GM18867 (cell line): ENCODE results near the gene ESRRB.

ENCODE experiments used
- ATAC-seq: cut with Tn5 transposase; IDR thresholded peaks from one replicate; pipeline ENCODE4 v1.9.1; 2021; ENCODE audit warnings: mild to moderate bottlenecking, moderate library complexity; ENCODE audit not compliant: unreplicated experiment

Gene ESRRB

GRCh38 chr14:76439237-76439775, 63.4 kb downstream of the ESRRB start:
- no peak for ATAC-seq

DNA sequence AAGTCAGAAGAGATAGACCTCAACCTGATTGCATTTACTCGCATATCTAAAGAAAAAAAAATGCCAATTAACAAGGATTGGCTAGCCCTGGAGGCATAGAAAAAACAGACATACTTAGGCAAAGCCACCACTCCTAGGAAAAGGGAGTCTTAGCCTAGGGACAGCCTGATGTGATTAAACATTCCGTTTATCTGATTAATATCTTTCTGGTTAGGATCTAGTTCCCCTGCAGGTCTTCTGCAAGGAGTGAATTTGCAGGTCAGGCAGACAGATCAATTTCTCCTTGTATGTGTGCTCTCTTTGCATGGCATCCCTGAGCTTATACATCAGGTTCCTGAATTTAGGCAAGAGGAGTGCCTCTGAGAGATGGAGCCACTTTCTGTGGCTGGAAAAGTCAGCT, 70.5 kb downstream of the ESRRB start:
- no peak for ATAC-seq

DNA sequence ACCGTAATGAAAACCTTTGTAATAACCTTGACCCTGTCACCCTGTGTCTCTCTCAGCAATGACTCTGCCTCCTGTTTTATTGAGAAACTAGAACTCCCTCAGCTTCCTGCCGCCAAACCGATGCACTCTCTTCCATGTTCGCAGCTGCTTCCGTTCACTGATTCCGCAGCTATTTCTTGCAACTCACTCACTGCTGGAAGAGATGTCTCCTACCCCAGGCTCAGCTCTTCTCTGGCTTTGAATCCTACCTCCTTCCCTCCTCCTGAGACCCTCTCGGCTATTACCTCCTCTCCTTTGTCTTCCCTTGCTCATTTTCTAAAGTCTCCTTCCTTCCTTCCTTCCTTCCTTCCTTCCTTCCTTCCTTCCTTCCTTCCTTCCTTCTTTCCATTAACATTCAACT, 71.0 kb downstream of the ESRRB start:
- no peak for ATAC-seq

GRCh38 chr14:76450476-76450875, 74.5 kb downstream of the ESRRB start:
- ATAC-seq, result no peak

- ATAC-seq, result no peak
Measured at GRCh38 chr14:76456200-76456599, 80.3 kb downstream of the ESRRB start.

DNA sequence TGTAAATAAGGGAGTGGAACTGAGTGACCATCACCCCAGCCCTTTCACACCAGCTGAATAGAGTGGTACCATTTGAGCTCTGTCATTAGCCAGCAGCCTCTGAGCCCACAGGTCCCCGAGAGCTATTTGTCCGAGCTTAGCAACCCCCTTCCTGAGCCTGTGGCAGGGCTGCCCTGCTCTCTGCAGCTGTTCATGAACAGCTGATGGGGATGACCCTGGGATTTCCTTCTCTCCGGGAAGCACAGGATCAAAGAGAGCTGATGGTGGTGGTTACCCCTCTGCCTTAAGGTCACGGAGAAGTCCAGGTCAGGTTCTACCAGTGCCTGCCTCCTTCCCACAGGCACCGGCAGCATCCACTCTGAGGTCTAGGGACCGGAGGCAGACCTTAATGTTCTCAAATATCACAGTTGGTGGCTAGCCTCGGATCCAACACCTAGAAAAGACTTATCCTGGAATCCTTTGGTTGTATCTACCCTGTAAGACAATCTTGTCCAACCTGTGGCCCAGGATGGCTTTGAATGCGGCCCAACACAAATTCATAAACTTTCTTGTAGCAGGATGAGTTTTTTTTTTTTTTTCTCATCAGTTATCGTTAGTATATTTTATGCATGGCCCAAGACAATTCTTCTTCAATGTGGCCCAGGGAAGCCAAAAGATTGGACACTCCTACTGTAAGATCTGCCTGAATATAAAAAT, 81.1 kb downstream of the ESRRB start:
- no peak for ATAC-seq

GRCh38 chr14:76457841-76458240, 81.9 kb downstream of the ESRRB start:
- no peak for ATAC-seq

GRCh38 chr14:76461886-76462285, 85.9 kb downstream of the ESRRB start:
- ATAC-seq, result no peak

DNA sequence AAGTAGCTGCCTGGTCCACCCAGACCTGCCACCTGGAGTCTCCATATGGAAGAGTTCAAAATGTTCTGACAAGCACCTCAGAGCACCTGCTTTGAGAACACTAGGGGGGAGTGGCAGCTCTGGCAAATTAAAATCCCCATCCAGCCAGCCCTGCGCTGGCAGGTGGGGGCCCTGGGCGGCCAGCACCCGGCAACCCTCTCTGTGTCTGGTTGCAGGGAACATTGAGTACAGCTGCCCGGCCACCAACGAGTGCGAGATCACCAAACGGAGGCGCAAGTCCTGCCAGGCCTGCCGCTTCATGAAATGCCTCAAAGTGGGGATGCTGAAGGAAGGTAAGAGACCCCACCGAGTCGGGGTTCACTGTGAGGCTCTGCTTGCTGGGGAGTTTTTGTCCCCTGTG, 86.4 kb downstream of the ESRRB start:
- ATAC-seq, result no peak

GRCh38 chr14:76463105-76463504, 87.2 kb downstream of the ESRRB start:
- ATAC-seq, result no peak

DNA sequence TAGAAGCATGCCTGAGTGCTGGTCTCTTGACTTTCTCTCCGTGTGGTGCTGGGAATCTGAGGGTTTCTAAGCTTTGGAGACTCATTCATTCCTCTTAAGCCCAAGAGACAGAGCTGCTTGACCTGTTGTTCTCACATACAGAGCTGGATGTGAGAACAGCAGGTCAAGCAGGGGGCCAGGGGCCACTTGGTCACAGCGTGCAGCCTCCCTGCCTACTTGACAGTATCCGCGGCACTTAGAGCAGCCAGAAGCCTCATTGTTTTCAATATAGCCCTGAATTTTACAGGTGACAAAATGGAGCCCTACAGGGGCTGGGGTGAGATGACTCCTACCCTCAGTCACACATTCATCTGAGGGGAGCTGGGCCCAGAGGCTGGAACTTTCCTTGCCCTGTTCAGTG, 88.9 kb downstream of the ESRRB start:
- no peak for ATAC-seq

DNA sequence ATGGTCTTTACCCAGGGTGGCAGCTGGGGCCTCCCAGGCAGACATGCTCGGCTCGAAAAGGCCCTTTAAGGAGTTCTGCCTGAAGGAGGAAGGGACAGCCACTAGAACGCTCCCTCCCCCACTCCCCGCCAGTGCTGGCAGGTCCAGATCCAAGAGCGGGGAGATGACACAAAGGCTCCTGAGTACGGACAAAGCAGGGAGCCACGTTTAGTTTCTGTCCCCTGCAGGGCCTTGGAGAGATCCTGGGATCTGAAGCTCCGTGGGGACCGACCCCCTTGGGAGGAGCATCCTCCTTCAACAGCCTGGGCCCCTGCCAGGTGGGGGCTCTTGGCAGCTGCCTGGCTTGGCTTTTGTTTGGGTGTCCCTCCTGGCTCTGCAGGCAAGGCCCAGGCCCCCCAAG, 89.7 kb downstream of the ESRRB start:
- ATAC-seq, result no peak

DNA sequence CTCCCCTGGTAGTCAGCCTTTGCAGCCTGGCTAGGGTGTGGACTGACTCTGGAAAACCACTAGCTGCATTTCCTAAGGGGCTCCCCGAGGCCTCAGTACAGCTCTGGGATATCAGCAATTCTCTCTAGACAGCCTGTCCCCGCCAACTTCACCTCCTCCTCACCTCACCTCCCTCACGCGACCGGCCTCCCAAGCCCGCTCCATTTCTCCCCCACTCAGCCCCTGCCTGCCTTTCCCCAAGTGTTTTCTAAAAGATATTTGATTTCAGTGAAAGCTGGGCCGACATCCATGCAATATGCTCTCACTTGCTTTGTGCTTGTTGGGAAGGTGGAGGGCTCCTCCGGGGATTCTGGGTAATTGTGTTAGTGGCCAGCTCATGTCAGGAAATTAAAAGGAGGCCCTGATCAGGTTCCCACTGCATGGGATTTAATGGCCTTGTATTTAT, 91.8 kb downstream of the ESRRB start:
- ATAC-seq, result no peak

- no peak for ATAC-seq
Measured at GRCh38 chr14:76472199-76472723, 96.3 kb downstream of the ESRRB start.

DNA sequence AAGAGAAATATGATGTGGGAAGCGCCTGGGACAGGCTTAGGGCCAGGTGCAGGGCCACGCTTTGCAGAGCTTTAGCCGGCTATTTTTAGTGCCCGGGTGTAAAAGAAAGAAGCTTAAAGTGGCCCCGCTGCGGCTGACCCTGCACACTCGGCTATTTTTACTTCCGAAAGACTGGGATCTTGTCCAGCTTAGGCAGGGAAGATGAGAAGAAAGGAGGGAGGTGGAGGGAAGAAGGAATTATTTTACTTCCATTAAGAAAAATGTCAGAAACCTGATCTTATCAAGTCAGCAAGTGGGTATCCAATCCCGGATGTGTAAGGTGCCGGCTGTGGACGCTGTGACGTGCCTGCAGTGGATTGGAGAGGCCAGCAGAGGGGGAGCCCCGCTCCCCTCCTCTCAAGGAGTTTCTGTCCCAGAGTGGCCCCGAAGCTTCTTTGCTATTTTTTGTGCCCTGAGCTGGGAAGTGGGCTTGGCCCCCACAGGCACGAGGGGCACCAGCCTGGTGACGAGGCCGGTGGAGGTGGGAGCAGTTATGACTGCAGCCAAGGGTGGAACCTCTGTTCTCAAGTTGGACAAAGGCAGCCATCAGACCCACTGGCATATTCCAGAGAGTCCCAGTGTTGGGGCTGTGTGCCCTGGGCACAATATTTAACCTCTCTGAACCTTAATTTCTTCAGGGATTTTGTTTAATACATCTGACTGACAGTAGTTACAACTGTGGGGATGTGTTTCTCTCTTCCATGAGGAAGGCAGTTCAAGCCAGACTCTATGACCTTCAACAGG, 97.7 kb downstream of the ESRRB start:
- ATAC-seq, result no peak

DNA sequence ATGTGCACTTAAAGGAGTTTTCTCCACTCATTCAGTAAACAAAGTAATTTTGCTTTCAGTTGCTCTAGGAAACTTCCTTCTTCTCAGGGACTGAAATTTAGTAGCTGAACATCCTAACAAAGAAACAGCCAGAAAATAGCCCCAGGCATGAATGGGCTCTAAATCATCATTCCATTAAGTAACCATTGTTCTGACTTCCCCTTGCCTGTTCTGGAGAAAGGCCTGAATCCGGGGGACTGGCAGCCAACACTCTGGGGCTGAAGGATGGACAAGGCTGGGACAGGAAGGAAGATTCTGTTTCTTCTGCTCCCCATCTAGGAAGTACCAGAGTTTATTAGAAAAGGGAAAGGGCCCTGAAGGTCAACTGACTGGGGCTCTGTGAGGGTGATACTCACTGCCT, 104.5 kb downstream of the ESRRB start:
- no peak for ATAC-seq

DNA sequence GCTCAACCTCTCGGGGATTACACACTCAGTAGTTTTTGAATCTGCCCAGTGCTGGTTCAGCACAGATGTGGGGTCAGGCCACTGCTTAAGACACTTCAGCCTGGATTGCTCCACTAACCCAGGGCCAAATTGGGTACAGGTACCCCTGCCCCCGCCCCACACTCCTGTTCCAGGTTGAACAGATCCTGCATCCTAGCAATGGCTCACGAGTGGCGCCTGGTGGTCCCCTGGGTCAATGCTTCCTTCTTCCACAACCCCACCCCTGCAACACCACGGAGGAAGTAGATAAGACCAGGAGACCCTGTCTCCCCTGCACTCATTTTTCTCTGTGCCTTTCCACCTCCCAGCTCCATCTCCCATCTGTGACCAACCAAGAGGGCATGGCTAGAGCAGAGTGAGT, 108.4 kb downstream of the ESRRB start:
- ATAC-seq, result no peak

- ATAC-seq, result no peak
Measured at GRCh38 chr14:76486251-76486743, 110.4 kb downstream of the ESRRB start.

GRCh38 chr14:76488551-76488950, 112.6 kb downstream of the ESRRB start:
- no peak for ATAC-seq

GRCh38 chr14:76489667-76490066, 113.7 kb downstream of the ESRRB start:
- no peak for ATAC-seq

DNA sequence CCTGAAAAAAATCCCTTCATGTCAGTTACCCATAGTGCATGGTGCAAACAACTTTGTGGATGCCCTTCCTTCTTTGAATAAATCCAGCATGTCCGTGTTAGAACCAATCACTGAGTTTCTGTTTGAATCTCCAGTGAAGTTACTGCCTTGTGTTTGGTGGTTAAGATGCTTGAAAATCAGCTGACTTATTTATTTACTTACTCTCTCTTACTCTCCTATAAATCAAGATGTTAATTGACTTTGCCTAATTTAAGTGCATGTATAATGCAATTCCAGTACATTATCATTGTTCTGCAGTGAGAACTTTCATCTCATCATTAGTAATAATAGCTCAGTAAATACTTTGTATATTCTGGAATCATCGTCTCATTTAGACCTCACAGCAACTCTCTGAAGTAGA, 114.2 kb downstream of the ESRRB start:
- ATAC-seq, result no peak

- ATAC-seq, result no peak
Measured at GRCh38 chr14:76490735-76491134, 114.8 kb downstream of the ESRRB start.
